Keratinocyte (primary cell): ENCODE results near the gene SMOC1. TPM values are rescaled to one million over a fixed set of nuclear protein-coding genes. Genes with fewer than 3 reads are reported as not detected.
A peak's percentile ranks its signal among the peaks of the same experiment; 100 is the strongest.

ENCODE experiments used
- DNase-seq: peaks from one replicate; pipeline ENCODE4 v3.0.0-alpha.2; 2011; ENCODE audit warnings: low read depth, missing footprints, low spot score
- FAIRE-seq: peaks from 2 replicates; lab custom pipeline; 2011; peaks lifted over from hg19 to GRCh38; lab: Jason Lieb, UNC
- H2AFZ ChIP-seq: 2 replicates; pipeline ENCODE4 v1.6.0; 2012; ENCODE audit warnings: low read length, control low read depth, inconsistent platforms; ENCODE audit not compliant: control insufficient read depth
- H3K27ac ChIP-seq: 2 replicates; pipeline ENCODE4 v1.5.1; 2011; ENCODE audit warnings: low read length; ENCODE audit not compliant: control insufficient read depth, insufficient read depth
- H3K27me3 ChIP-seq: 3 replicates; pipeline ENCODE4 v1.6.0; 2011; ENCODE audit warnings: low read length; ENCODE audit not compliant: control insufficient read depth, insufficient read depth; ENCODE audit errors: extremely low read depth
- H3K36me3 ChIP-seq, 2 experiments: 2 replicates in 1 of 2; 3 replicates in 1 of 2; pipeline ENCODE4 v1.5.1; 2011; ENCODE audit warnings: low read length in 2 of 2, mild to moderate bottlenecking in 1 of 2; ENCODE audit not compliant: control insufficient read depth in 2 of 2, insufficient read depth in 2 of 2; ENCODE audit errors: extremely low read depth in 1 of 2
- H3K4me1 ChIP-seq: 3 replicates; pipeline ENCODE4 v1.5.1; 2011; ENCODE audit warnings: low read length; ENCODE audit not compliant: control insufficient read depth, insufficient read depth; ENCODE audit errors: extremely low read depth
- H3K4me2 ChIP-seq: 3 replicates; pipeline ENCODE4 v1.6.0; 2011; ENCODE audit warnings: low read depth, low read length; ENCODE audit not compliant: control insufficient read depth, insufficient read depth; ENCODE audit errors: extremely low read depth
- H3K4me3 ChIP-seq, 3 experiments: fragments of 200-600 bp in 1 of 3; sonication (generic) in 1 of 3; 2 replicates in 2 of 3; 3 replicates in 1 of 3; pipeline ENCODE4 v1.5.1; 2011 to 2016; ENCODE audit warnings: low read length in 3 of 3, mild to moderate bottlenecking in 3 of 3, control low read depth in 2 of 3, inconsistent platforms in 1 of 3, low read depth in 1 of 3, mixed read lengths in 1 of 3, mixed run types in 1 of 3, moderate library complexity in 1 of 3; ENCODE audit not compliant: control insufficient read depth in 2 of 3, insufficient read depth in 2 of 3; ENCODE audit errors: extremely low read depth in 1 of 3
- H3K79me2 ChIP-seq: 2 replicates; pipeline ENCODE4 v1.6.0; 2012; ENCODE audit warnings: low read length; ENCODE audit not compliant: control insufficient read depth, insufficient read depth
- H3K9ac ChIP-seq: 3 replicates; pipeline ENCODE4 v1.6.0; 2011; ENCODE audit warnings: low read length; ENCODE audit not compliant: control insufficient read depth, insufficient read depth; ENCODE audit errors: extremely low read depth
- H3K9me1 ChIP-seq: 3 replicates; pipeline ENCODE4 v1.6.0; 2011; ENCODE audit warnings: low read length; ENCODE audit not compliant: control insufficient read depth, insufficient read depth; ENCODE audit errors: extremely low read depth
- H3K9me3 ChIP-seq: 2 replicates; pipeline ENCODE4 v1.5.1; 2012; ENCODE audit warnings: low read depth, low read length; ENCODE audit not compliant: control insufficient read depth
- H4K20me1 ChIP-seq: 3 replicates; pipeline ENCODE4 v1.6.0; 2011; ENCODE audit warnings: low read length; ENCODE audit not compliant: control insufficient read depth, insufficient read depth; ENCODE audit errors: extremely low read depth
- CTCF ChIP-seq, 3 experiments: IDR thresholded peaks in 1 of 3; conservative IDR thresholded peaks in 1 of 3; optimal IDR thresholded peaks in 1 of 3; 2 replicates in 2 of 3; 3 replicates in 1 of 3; pipeline versions ENCODE3 to v1.5.1; 2011; ENCODE audit warnings: low read length in 3 of 3, mild to moderate bottlenecking in 3 of 3, moderate library complexity in 2 of 3, control low read depth in 1 of 3, inconsistent platforms in 1 of 3; ENCODE audit not compliant: insufficient read depth in 2 of 3; ENCODE audit errors: extremely low read depth in 1 of 3
- EZH2 ChIP-seq: IDR thresholded peaks from one replicate; pipeline ENCODE4 v1.6.1; 2012; ENCODE audit warnings: inconsistent platforms, mild to moderate bottlenecking, low read length, moderate library complexity
- dilution Hi-C: fragments of 300-500 bp; cut with MboI; formaldehyde crosslinking; loops from one replicate; pipeline ENCODE4 v1.7.0; 2020; ENCODE audit warnings: low sequenced_read_pairs; ENCODE audit not compliant: extremely low pct_ligation_motif_present
- polyA plus RNA-seq, 5 experiments: library from polyadenylated mRNA; depleted of rRNA in 3 of 5; stranded (reverse) in 3 of 5; stranded (forward) in 1 of 5; unstranded in 1 of 5; fragments of >200 nt; gene quantifications; 1 replicate in 1 of 5; 2 replicates in 3 of 5; 3 replicates in 1 of 5; pipeline versions ENCODE4 v1.2.1 to v1.2.3, GENCODE V29; 2011 to 2012; ENCODE audit warnings: missing spikeins in 2 of 5, low read depth in 1 of 5, low replicate concordance in 1 of 5

SMOC1 gene
- polyA plus RNA-seq, 1 donor (not counting 4 experiments of a cell fraction or from before 2014, with no cell fraction given): 6.0 TPM

DNA sequence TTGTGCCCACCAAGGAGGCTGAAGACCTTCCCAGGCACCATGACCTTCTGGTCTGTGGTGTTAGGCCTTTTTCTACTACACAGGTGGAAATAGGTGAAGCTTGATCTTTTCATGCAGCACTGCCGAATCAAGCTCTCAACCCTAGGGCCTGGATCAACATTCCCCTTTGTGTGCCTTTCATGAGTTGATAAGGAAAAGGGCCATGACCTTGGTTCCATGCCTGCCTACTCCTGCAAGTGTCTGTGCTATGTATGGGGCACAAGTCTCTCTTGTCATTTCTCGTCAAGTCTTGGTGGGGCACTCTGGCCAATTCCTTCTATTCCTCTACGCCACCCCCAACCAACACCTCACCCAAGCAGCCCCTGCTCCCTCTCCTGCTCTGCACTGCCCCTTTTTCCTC is 155.0 kb downstream of the SMOC1 start:
- H3K27ac ChIP-seq: no peak overlapping the region
- H2AFZ ChIP-seq: no peak overlapping the region
- dilution Hi-C loops: no loop called here
- DNase-seq: no peak
- H3K36me3 ChIP-seq: no peaks in the 10 kb centered on the region
- no peak for FAIRE-seq
- TF ChIP-seq EZH2 (no peak), CTCF (optimal IDR thresholded peaks at IDR 0.05 in 1 of 3, IDR thresholded peaks at IDR 0.05 in 1 of 3, conservative IDR thresholded peaks at IDR 0.05 in 1 of 3; ENCODE audit: extremely low read depth in 1 of 3, insufficient read depth in 2 of 3, low read length in 3 of 3) (no peak)
- no peaks in the 10 kb centered on the region for H4K20me1 ChIP-seq
- H3K27me3 ChIP-seq: no peaks in the 10 kb centered on the region
- H3K4me1 ChIP-seq: peaks cover 11% of the 10 kb centered on the region
- H3K4me2 ChIP-seq: no peak overlapping the region
- H3K4me3 ChIP-seq: no peak overlapping the region
- no peaks in the 10 kb centered on the region for H3K9me1 ChIP-seq
- no peaks in the 10 kb centered on the region for H3K79me2 ChIP-seq
- no peak overlapping the region for H3K9ac ChIP-seq
- H3K9me3 ChIP-seq: no peaks in the 10 kb centered on the region

DNA sequence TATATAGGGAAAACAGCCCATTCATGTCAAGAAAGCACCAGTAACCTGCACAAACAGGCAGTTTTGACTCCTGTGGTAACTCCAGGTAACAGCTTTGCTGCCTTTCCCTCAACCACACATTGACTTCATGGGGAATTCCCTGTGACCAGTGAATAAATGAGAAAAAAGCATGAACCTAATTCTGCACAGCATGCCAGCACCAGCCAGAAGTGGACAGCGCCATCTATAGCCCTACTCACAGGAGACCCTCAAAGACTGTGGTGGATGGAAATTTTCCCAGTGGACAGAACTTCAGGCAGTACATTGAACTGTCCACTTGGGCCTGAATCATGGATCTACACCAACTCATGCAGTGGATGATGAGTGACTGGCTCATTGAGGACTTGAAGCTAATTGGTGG is 157.4 kb downstream of the SMOC1 start:
- H3K9me3 ChIP-seq: no peaks in the 10 kb centered on the region
- DNase-seq: no peak
- no peaks in the 10 kb centered on the region for H4K20me1 ChIP-seq

More for the DNA sequence above, 157.4 kb downstream of the SMOC1 start:
- Histone ChIP-seq H3K4me3 (no peak overlapping the region), H3K4me1 (peaks cover 11% of the 10 kb centered on the region), H3K79me2 (no peaks in the 10 kb centered on the region), H2AFZ (no peak overlapping the region), H3K36me3 (no peaks in the 10 kb centered on the region), H3K4me2 (no peak overlapping the region), H3K9me1 (no peaks in the 10 kb centered on the region), H3K27ac (no peak overlapping the region), H3K9ac (no peak overlapping the region), H3K27me3 (peaks cover 4% of the 10 kb centered on the region)
- FAIRE-seq: no peak
- TF ChIP-seq EZH2: no peak
- peak in 2 of 3 experiments; percentile 17 to 41 for TF ChIP-seq CTCF (optimal IDR thresholded peaks at IDR 0.05 in 1 of 3, IDR thresholded peaks at IDR 0.05 in 1 of 3, conservative IDR thresholded peaks at IDR 0.05 in 1 of 3; ENCODE audit: extremely low read depth in 1 of 3, insufficient read depth in 2 of 3, low read length in 3 of 3)
- dilution Hi-C loops: no loop called here
